Glutamatergic neuron (in vitro differentiated cells): ENCODE results near the gene PLPP3. TPM values are rescaled to one million over a fixed set of nuclear protein-coding genes. Genes with fewer than 3 reads are reported as not detected.

ENCODE experiments used
- DNase-seq: peaks from one replicate; pipeline ENCODE4 v3.0.0; 2022
- H3K27ac Mint-ChIP-seq: one replicate; pipeline ENCODE4 v1.8.0; 2020; ENCODE audit warnings: mild to moderate bottlenecking, mixed read lengths, inconsistent platforms; ENCODE audit not compliant: unreplicated experiment
- H3K27me3 Mint-ChIP-seq: one replicate; pipeline ENCODE4 v1.8.0; 2020; ENCODE audit warnings: mild to moderate bottlenecking, moderate library complexity, mixed read lengths, inconsistent platforms; ENCODE audit not compliant: unreplicated experiment
- H3K36me3 Mint-ChIP-seq: one replicate; pipeline ENCODE4 v1.8.0; 2020; ENCODE audit warnings: mild to moderate bottlenecking, mixed read lengths, inconsistent platforms; ENCODE audit not compliant: unreplicated experiment
- H3K4me1 Mint-ChIP-seq: one replicate; pipeline ENCODE4 v1.8.0; 2020; ENCODE audit warnings: mild to moderate bottlenecking, low read depth, mixed read lengths, inconsistent platforms; ENCODE audit not compliant: unreplicated experiment
- H3K4me3 Mint-ChIP-seq: one replicate; pipeline ENCODE4 v1.8.0; 2020; ENCODE audit warnings: mild to moderate bottlenecking, mixed read lengths, inconsistent platforms; ENCODE audit not compliant: unreplicated experiment
- H3K9me3 Mint-ChIP-seq: one replicate; pipeline ENCODE4 v1.8.0; 2020; ENCODE audit warnings: mild to moderate bottlenecking, moderate library complexity, mixed read lengths, inconsistent platforms; ENCODE audit not compliant: unreplicated experiment
- CTCF ChIP-seq: fragments of 200-600 bp; sonication (generic); IDR thresholded peaks from one replicate; pipeline ENCODE4 v1.5.0; 2021; ENCODE audit not compliant: partially characterized antibody, unreplicated experiment
- total RNA-seq: library from RNA; stranded (reverse); fragmentation: NEBNext Ultra II Directional; extraction: Animal tissue kit (Norgen Biotek cat#: 25700); gene quantifications from one replicate; pipeline ENCODE4 v1.2.1, GENCODE V29; 2021; ENCODE audit not compliant: unreplicated experiment

Gene PLPP3
- total RNA-seq, 1 donor from 2014 or later = 11.7 TPM

- Mint-ChIP-seq H3K27ac (no peak overlapping the region), H3K27me3 (peaks cover 2% of the 10 kb centered on the region), H3K36me3 (no peaks in the 10 kb centered on the region), H3K9me3 (peaks cover 3% of the 10 kb centered on the region), H3K4me1 (no peaks in the 10 kb centered on the region), H3K4me3 (no peak overlapping the region)
- TF ChIP-seq CTCF = no peak
- no peak for DNase-seq
Measured at GRCh38 chr1:56583957-56584468, 4.7 kb upstream of the PLPP3 start.

GRCh38 chr1:56580771-56581170 lies 1.4 kb upstream of the PLPP3 start:
- Mint-ChIP-seq H3K4me3 (peak overlapping the region; percentile 47), H3K27ac (no peak overlapping the region), H3K9me3 (peaks cover 3% of the 10 kb centered on the region), H3K36me3 (no peaks in the 10 kb centered on the region), H3K27me3 (peaks cover 2% of the 10 kb centered on the region), H3K4me1 (peaks cover 11% of the 10 kb centered on the region)
- TF ChIP-seq CTCF = no peak
- DNase-seq = no peak

- peak overlapping the region; percentile 99 for H3K4me3 Mint-ChIP-seq
- peaks cover 3% of the 10 kb centered on the region for H3K9me3 Mint-ChIP-seq
- DNase-seq = peak; percentile 72
- peaks cover 13% of the 10 kb centered on the region for H3K4me1 Mint-ChIP-seq
- H3K27me3 Mint-ChIP-seq = peaks cover 4% of the 10 kb centered on the region
- peaks cover 4% of the 10 kb centered on the region for H3K36me3 Mint-ChIP-seq
- peak overlapping the region; percentile 76 for H3K27ac Mint-ChIP-seq
- TF ChIP-seq CTCF = no peak
Measured at GRCh38 chr1:56578138-56578962, 1.0 kb downstream of the PLPP3 start.

GRCh38 chr1:56577406-56578137 lies 1.8 kb downstream of the PLPP3 start:
- TF ChIP-seq CTCF = no peak
- peak overlapping the region; percentile 95 for H3K4me3 Mint-ChIP-seq
- peaks cover 4% of the 10 kb centered on the region for H3K27me3 Mint-ChIP-seq
- no peak overlapping the region for H3K27ac Mint-ChIP-seq
- peaks cover 3% of the 10 kb centered on the region for H3K9me3 Mint-ChIP-seq
- peaks cover 4% of the 10 kb centered on the region for H3K36me3 Mint-ChIP-seq
- peaks cover 13% of the 10 kb centered on the region for H3K4me1 Mint-ChIP-seq
- no peak for DNase-seq
